Forelimb muscle (tissue), 1 donor: ENCODE results near the gene DSCAML1. TPM values are rescaled to one million over a fixed set of nuclear protein-coding genes. Genes with fewer than 3 reads are reported as not detected.

Experiments
- DNase-seq: peaks from one replicate; pipeline ENCODE4 v3.0.0-alpha.2; 2013; ENCODE audit warnings: low read depth
- polyA plus RNA-seq: library from polyadenylated mRNA; unstranded; fragments of 120-200 nt; gene quantifications from one replicate; pipeline ENCODE4 v1.2.1, GENCODE V29; 2013; ENCODE audit not compliant: insufficient read length

Gene DSCAML1
- polyA plus RNA-seq, 1 donor, result 0.63 TPM

DNA sequence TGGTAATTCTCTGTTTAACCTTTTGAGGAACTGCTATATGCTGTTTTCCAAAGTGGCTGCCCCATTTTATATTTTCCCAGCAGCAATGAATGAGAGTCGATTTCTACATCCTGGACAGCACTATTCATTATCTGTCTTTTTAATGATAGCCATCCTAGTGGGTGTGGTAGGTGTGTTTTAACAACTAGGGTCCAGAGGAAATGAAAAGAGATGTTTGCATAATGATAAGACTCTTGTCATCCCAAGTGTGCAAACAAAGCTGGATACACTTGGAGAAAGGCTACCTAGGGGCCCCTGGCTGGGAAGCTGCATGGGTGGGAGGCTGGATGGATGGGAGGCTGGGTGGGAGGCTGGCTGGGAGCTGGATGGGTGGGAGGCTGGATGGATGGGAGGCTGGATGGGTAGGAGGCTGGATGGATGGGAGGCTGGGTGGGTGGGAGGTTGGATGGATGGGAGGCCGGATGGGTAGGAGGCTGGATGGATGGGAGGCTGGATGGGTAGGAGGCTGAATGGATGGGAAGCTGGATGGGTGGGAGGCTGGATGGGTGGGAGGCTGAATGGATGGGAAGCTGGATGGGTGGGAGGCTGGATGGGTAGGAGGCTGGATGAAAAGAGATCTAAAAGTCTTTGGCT is 158.0 kb downstream of the DSCAML1 start:
- DNase-seq, result no peak

DNA sequence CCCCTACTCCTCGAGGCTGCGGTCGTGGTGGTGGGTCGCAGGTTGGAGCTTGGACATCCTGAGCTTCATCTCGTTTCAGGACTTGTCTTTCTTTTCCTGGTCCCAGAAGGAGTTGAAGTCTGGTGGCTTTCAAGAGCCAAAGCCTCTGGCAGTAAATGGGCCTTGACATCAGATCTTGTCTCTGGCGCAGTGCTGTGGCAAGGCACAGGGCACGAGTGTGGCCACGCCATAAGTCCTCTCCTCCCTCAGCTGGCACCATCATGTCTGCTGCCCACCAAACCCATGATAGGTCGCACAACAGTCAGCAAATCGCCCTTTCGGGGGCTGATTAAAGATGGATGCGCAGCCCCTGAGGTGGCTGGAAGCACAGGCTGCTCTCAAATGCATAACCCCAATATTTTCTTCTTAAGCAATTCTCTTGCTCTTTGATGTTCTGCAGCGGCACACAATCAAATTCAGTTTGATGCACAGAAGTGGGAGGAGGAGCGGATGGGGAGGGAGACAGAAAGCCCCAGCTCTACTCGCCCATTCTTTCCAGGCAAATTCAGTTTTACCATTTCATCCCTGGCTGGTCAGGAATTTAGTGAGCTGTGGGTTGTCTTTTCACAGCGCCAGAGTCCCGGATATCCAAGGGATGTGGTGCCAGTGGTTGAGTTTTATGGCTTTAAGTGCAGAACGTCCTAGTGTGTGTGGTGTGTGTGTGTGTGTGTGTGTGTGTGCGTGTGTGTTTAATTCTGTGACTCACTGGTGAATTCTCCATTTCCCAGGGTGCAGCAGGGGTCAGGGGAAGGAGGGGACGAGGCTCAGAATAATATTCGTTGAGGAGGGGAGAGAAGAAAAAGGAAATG is 162.0 kb downstream of the DSCAML1 start:
- DNase-seq, result no peak

GRCh38 chr11:117633976-117634755 is 162.8 kb downstream of the DSCAML1 start:
- no peak for DNase-seq

- DNase-seq, result no peak
These were observed 163.7 kb downstream of the DSCAML1 start for GRCh38 chr11:117633186-117633754.

- DNase-seq, result no peak
These were observed 164.7 kb downstream of the DSCAML1 start for GRCh38 chr11:117632306-117632705.

DNA sequence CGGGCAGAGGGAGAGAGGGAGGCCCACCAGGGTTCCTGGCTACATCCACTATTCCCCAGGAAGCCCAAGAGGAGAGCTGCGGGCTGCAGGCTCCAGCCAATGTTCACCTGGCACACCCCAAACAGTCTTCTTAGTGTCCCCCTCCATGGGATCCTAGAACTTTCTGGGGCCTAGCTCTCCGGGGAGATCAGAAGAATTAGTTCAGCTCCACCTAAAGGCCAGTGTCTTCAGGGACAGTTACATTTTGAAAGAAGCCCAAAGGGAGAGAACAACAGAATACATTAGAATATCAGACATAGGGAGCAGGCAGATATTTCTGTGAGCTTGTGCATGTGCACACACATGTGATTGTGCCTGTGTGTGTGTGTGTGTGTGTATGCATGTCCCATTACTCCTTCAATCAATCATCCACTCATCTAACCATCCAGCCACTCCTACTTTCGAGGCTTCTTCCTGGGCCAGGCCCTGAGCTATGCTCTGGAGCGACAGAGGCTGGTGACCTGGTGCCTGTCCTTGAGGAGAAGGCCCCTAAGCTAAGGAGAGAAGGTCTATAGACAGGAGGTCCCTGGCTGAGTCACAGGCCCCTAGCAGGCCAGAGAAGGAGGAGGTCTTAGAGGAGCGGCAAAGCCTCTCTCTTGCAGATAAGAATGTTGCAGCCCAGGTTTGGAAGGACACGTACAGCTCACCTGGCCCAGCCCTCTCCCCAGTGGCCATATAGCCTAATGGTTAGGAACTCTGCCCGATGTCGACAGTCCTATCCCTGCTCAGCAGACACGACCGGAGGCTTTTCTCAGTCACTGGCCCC is 165.5 kb downstream of the DSCAML1 start:
- DNase-seq, result no peak

- DNase-seq, result no peak
These were observed 167.0 kb downstream of the DSCAML1 start for GRCh38 chr11:117629891-117630538.

DNA sequence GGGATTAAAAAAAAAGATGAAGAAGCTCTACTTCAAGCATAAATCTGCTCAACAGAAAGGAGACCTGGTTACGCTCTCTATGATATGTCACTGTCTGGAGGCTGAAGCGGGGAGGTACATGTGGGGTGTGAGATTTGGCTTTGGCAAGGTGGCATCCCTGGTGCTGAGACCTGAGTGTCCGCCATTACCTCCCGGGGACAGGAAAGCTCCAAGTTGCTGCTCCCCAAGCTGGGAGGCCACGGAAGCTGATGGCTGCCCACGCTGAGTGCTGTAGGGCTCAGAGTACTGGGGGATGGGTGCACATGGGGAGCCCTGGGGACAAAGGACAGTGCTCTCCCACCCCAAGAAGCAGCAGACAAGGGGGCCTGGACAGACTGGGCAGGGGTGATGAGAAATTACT is 167.9 kb downstream of the DSCAML1 start:
- no peak for DNase-seq

DNA sequence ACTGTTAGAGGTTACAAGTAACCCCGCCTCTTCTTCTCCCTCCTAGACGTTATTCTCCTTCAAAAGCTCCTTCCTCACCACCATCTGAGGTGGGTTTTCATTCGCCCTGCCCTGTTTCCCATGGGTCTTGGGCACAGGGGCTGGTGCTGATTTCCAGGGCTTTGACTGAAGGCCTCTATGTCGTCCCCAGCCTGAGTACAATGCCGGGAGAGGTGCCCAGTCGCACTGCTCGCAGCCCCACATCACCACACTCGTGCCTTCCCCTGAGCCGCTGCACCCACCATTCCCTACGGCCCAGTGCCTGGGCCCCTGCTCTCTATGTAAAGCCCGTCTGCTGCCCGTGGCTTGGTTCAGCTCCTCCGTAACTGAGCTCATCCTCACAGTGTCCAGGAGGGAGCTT is 169.8 kb downstream of the DSCAML1 start:
- DNase-seq, result no peak

- DNase-seq, result no peak
These were observed 170.4 kb downstream of the DSCAML1 start for GRCh38 chr11:117626576-117626975.

DNA sequence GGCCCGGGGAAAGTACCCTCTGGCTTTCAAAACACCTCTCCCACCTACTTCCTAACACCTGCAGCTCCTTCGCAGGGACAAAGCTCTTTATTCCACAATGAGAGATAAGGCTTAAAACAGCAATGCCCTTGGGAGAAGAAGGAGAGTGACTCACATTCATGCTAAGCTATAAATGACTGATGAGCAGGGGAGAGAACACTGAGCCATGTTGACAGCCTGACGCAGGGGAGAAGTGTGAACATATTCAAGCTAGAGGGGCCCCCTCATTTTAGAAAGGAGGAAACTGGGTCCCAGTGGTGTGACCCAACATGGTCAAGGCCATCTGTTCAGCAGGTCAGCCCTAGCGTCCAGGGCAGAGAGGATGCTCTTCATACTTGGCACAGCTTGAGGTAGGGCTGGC is 171.8 kb downstream of the DSCAML1 start:
- no peak for DNase-seq

- DNase-seq, result no peak
These were observed 173.2 kb downstream of the DSCAML1 start for GRCh38 chr11:117623831-117624271.

GRCh38 chr11:117621226-117621625 is 175.8 kb downstream of the DSCAML1 start:
- DNase-seq, result no peak

DNA sequence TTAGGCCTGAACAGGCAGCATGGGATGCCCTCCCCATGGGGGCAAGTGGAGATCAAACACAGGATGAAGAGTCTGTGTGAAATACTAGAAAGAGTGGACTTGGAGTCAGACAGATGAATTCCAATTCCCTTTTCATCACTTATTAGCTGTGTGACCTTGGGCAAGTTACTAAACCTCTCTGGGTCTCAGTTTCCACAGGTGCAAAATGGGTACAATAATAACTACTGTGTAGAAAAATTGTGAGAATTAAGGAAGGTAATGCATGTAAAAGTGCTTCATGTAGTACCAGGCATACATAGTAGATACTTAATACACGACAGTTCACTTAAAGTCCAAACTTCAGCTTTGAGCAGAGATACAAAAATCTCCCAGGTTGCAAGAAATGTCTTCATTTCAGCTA is 176.4 kb downstream of the DSCAML1 start:
- no peak for DNase-seq

GRCh38 chr11:117620086-117620485 is 176.9 kb downstream of the DSCAML1 start:
- DNase-seq, result no peak

- no peak for DNase-seq
These were observed 177.4 kb downstream of the DSCAML1 start for GRCh38 chr11:117619661-117620060.

- no peak for DNase-seq
These were observed 178.0 kb downstream of the DSCAML1 start for GRCh38 chr11:117618982-117619355.

DNA sequence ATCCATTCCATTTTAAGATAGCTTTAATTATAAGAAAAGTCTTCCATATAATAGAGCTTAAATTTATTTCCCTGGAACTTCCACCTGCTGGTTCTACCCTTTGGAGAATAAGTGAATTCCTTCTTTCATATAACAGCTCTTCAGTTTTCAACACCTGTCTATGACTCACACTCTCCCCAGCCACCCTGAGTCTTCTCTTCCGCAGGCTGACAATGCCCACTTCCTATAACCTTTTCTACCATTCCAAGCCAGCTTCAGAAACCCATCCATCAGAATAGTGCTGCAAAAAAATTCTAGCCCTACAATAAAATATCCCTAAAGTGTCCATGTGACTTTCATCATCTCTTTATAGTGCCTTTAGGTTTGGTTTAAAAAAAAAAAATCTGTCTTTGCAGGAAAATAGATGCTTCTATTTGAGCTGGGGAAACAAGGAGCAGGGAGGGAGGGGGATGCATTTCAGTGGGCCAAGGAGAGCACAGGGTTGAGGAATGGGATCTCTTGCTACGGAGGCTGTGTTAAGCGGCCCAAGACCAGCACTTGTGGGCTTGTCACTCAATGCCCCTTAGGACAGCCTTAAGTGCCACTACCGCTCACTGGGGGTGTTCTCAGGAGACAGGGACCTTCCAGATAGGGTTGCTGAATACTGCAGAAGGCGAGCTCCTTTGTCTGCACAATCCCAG is 178.6 kb downstream of the DSCAML1 start:
- no peak for DNase-seq

DNA sequence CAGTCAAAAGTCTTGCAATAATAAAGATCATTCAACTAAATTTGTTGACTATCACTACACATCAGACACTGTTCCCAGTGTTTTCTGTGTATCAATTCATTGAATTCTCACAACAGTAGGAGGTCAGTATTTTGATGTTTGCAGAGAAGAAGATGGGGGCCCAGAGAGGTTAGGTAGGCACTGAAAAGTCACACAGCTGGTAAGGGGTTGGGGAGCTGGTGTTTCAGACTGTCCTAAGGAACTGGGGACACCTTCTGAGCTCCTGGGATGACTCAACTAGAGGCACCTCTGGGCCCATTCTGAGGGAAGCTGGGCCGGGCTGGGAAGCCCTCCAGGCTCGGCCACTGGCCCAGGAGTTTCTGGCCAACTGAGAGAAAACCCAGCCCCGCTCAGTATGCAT is 180.0 kb downstream of the DSCAML1 start:
- no peak for DNase-seq

- no peak for DNase-seq
These were observed 182.3 kb downstream of the DSCAML1 start for GRCh38 chr11:117614728-117615127.
